GM19463 (cell line): ENCODE results near the gene LRRC39.
"Not testable (repeated sequence)": the region's sequence is repeated elsewhere in the genome, so short reads cannot be mapped to it uniquely, and the experiment has no call there.

Experiments used
- ATAC-seq: cut with Tn5 transposase; IDR thresholded peaks from one replicate; pipeline ENCODE4 v1.9.1; 2021; ENCODE audit warnings: mild to moderate bottlenecking, moderate library complexity; ENCODE audit not compliant: unreplicated experiment

Gene LRRC39

DNA sequence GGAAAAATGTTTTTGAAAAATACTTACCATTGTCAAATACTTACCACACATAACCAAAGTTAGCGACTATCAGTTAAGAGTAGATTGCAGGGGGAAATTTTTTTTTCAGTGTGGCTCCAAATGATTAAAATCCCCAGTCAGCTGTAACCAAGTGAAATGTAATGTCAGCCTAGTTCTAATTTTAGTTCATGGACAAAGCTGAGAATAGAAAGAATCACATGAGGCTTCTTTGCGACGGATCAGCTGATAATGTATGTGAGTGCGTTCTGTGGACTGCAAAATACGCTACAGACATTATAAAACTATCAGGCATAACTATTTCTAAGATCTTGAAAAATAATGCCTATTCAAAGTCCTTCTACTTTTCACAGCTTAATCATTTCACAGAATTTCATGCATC is at the start of gene LRRC39:
Gene LRRC39 (minus strand): TSS at position 166 of the 400 bp plus-strand sequence. CDS start 9,740 bp downstream, outside the sequence.
- ATAC-seq = no peak

DNA sequence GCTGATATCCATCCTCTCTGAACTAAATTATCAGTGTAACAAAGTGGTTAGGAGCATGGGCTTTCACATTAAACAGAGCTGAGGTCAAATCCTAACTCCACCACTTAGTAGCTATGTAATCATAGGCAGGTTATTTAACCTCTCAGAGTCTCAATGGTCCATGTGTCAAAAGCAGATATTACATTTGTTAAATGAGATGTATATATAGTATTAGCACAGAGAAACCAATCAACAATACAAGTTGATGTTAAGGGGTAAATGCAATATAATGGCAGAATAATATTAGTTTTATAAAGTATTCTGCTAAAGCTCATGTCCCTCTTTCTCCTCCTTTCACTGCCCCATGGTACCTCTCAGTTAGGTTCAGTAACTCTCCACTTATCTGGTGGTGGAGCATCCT is 44.4 kb upstream of the LRRC39 start:
- ATAC-seq = no peak

DNA sequence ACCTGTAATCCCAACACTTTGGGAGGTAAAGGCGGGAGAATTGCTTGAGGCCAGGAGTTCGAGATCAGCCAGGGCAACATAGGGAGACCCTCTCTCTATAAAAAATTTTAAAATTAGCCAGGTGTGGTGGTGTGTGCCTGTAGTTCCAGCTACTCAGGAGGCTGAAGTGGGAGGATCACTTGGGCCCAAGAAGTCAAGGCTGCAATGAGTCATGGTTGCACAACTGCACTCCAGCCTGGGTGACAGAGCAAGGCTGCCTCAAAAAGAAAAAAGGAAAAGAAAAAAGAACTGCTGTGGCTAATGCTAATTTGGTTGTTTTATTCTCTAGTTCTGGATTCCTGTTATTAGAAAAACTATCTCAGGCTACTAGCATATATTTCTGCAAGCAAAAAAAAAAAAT is 41.8 kb upstream of the LRRC39 start:
- ATAC-seq = no peak

DNA sequence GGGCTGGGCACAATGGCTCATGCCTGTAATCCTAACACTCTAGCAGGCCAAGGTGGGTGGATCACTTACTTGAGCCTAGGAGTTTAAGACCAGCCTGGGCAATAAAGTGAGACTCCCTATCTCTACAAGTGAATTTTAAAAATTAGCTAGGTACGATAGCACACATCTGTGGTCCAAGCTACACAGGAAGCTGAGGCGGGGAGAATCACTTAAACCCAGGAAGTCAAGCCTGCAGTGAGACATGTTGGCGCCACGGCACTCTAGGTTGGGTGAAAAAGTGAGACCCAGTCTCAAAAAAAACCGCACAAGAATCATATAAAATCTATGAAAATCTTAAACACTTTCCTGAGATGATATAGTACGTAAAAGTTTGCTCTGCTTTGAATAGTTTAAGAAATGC is 41.4 kb upstream of the LRRC39 start:
- ATAC-seq = no peak

DNA sequence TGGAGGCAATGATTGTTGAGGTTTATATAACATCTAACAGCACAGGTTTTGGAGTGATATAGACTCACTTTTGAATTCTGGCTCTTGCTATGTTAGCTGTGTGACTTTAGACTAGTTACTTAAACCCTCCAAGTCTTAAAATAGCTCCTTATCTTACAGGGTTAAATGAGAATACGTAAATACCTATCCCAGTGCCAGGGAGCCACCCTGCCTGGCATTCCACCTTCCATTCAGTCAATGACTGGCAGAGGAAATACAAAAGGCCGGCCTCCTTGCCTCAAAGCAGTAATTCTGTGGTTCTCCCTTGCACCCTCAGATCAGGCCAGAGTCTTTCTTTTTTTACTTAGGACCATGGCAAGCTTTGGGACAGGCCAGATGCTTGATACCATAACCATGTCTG is 39.8 kb upstream of the LRRC39 start:
- ATAC-seq = no peak

DNA sequence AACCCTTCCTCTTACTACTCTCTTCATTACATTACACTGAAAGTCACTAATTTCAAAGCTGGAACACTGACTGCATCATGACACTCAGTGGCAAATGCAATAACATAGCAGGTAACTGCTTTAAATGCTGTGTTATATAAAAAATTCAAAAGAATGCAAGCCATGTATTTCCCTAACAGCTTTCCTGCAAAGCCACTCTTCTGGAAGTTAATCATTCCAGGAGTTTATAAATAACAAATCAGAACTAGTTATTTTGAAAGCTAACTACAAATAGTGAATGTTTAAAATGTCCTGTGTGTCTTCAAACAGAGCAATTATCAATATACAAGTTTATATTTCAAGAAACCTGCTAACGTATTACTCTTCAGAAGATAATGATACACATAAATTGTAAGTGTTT is 37.0 kb upstream of the LRRC39 start:
- ATAC-seq = no peak

DNA sequence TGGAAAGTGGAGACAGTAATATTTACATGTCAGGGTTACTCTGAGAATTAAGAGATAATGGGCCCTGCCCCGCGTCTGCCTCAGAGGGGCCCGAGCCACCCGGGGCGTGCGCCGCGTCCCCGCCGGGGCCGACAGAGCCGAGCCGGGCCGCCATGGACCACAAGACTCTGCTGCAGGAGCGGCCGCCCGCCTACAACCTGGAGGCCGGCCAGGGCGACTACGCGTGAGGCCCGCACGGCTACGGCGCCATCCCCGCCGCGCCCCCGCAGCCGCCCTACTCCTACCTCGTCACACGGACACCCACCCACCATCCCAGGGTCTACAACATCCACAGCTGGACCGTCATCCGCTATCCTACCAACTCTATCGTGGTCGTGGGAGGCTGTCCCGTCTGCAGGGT is 35.1 kb upstream of the LRRC39 start:
- no peak for ATAC-seq

DNA sequence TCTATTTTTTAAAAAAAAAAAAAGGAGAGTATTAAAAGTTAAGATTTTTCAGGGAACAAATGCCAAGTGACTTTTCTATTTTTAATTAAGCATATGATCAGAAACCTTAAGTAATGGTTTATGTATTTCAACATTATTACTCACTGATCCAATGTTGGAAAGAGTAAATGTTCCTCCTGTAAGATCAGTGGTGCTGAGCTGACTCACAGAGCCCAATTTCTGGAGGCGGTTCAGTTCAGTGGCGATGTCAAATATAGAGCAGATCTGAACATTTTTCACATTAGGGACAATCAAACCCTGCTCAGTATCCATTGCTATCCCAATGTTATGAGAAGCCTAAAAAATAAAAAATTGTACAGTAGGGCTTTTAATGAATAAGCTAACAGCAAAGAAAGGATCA is 28.2 kb upstream of the LRRC39 start:
- no peak for ATAC-seq

DNA sequence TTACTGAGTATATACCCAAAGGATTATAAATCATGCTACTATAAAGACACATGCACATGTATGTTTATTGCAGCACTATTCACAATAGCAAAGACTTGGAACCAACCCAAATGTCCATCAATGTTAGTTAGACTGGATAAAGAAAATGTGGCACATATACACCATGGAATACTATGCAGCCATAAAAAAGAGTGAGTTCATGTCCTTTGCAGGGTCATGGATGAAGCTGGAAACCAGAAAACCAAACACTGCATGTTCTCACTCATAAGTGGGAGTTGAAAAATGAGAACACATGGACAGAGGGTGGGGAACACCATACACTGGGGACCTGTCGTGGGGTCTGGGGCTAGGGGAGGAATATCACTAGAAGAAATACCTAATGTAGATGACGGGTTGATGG is 27.5 kb upstream of the LRRC39 start:
- ATAC-seq = not testable (repeated sequence)

DNA sequence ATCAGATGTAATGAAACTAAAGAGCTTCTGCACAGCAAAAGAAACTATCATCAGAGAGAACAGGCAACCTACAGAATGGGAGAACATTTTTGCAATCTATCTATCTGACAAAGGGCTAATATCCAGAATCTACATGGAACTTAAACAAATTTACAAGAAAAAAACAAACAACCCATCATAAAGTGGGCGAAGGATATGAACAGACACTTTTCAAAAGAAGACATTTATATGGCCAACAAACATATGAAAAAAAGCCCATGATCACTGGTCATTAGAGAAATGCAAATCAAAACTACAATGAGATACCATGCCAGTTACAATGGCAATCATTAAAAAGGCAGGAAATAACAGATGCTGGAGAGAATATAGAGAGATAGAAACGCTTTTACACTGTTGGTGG is 27.0 kb upstream of the LRRC39 start:
- ATAC-seq = not testable (repeated sequence)

DNA sequence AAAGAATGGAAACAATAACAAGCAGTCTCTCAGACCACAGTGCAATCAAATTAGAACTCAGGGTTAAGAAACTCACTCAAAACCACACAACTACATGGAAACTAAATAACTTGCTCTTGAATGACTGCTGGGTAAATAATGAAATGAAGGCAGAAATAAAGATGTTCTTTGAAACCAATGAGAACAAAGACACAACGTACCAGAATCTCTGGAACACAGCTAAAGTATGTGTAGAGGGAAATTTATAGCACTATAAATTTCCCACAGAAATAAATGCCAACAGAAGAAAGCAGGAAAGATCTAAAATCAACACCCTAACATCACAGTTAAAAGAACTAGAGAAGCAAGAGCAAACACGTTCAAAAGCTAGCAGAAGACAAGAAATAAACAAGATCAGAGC is 24.6 kb upstream of the LRRC39 start:
- not testable (repeated sequence) for ATAC-seq

DNA sequence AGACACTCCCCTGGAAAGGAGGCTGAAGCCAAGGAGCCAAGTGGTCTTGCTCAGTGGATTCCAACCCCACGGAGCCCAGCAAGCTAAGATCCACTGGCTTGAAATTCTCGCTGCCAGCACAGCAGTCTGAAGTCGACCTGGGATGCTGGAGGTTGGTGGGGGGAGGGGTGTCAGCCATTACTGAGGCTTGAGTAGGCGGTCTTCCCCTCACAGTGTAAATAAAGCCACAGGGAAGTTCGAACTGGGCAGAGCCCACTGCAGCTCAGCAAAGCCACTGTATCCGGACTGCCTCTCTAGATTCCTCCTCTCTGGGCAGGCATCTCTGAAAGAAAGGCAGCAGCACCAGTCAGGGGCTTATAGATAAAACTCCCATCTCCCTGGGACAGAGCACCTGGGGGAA is 22.0 kb upstream of the LRRC39 start:
- ATAC-seq = not testable (repeated sequence)

DNA sequence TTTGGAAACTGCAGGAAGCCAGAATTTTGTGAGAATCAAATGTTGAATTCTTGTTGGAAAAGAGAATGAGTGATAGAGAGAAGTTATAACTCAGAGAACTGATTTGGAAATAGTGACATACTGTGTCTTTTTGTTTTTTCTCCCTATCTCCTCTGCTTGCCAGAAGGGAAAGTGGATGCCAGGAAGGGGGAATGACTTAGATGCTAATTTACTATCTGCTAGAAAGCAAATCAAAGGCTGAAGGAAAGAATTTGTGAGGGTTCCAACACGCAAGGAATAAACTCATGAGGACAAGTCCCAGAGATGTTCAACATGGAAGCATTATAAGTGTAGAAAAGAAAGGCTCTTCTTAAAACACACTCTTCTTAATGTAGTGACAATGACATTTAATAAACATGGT is 20.5 kb upstream of the LRRC39 start:
- no peak for ATAC-seq

DNA sequence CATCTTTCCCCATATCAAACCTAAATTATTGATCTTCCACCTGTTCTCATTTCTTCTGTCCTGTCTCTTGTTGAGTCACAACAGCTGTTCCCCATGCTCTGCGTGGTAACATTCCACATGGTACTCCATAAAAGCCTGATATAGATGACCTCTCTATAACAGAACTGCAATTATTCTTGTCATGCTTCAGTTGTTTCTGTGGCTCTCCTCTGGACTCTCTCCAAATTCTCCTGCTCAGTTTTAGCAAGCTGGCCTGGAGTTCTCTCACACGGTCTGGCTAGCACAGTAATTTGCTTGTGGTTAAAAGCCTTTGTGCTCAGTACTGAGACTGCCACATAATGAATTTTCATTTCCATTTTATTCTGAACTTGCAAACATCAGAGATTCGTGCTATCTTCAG is 10.6 kb upstream of the LRRC39 start:
- ATAC-seq = no peak

DNA sequence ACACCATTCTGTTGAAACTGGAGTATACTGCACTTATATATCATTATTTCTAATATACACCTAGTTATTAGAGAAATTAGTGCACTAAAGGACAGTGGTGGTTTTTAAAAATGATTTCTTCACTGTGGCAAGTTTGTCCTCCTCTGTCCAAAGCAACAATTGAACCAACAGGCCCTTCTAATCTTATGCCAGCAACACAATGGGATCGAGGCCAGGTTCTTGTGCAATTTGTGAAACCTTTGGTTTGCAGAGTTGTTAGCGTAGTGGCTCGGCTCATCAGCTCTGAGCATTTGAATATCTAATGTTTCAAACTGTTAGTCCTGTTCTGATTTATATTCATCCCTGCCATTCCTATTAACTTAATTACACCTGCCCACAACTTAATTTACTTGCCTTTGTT is 9.9 kb upstream of the LRRC39 start:
- no peak for ATAC-seq

DNA sequence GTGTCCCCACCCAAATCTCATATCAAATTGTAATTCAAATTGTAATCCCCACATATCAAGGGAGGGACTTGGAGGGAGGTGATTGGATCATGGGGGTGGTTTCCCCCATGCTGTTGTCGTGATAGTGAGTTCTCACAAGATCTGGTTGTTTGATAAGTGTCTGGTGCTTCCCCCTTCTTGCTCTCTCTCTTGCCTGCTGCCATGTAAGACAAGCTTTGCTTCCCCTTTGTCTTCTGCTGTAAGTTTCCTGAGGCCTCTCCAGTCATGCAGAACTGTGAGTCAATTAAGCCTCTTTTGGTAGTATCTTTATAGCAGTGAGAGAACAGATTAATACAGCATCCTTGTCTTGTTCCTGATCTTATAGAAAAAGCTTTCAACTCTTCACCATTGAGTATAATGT is 6.5 kb upstream of the LRRC39 start:
- peak; percentile 72 for ATAC-seq

DNA sequence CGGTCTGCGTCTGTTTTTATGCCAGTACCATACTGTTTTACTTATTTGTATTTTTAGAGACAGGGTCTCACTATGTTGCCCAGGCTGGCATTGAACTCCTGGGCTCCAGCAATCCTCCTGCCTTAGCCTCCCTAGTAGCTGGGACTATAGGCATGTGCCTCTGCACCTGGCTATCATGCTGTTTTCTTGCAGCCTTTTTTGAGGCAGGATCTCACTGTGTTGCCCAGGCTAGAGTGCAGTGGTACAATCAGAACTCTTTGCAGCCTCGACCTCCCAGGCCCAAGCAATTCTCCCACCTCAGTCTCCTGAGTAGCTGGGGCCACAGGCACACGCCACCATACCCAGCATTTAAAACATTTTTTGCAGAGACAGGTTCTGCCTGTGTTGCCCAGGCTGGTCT is 5.3 kb upstream of the LRRC39 start:
- ATAC-seq = no peak

DNA sequence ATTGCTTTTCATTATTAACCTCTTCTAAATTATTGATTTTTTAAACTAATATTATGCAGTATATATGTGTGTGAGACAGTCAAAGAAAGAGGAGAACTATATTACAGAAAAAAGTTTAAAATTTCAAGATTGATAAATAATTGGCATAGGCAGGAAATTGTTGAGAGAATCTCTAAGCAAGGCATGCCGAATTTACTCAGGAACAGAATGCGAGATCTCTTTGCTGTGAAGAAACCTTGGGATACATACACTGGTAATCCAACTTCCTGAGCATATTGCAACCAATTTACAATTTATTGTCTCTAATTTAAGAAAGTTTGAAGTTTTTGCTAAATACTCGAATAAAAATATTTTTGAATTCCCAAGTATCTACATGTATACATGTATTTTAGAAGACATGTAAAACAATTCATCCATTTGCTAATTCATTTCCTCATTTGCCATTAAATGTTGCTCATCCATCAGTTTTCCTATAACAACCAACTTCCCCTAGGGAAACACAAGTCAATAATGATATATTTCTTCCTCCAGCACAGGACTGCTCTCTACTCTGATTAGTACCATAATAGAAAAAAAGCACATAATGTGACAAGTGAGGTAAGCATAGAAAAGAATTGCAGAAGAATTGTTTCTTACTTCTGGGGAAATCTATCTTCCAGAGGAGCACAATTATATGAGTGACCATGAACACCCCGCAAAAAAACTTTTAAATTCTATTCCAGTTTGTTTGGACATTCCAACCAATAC is 588 bp downstream of the LRRC39 start:
- no peak for ATAC-seq

DNA sequence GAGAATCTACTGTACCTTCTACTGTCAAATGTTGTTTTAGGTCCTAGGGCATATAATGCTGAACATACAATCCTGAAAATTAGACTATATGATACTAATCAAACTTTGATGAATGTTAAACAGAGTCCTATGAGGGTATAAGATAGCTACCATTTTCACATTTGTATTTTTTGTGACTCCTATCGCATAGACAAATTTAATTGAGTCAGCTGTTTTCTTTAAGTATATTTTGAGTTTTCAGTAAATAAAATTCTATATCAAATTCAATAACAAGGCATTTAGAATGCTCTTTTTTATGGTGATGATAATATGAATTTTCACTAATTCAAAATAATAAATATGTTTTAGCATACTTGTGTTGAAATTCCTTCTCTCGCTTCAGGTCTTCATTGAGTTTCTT is 10.0 kb downstream of the LRRC39 start:
- ATAC-seq = no peak

DNA sequence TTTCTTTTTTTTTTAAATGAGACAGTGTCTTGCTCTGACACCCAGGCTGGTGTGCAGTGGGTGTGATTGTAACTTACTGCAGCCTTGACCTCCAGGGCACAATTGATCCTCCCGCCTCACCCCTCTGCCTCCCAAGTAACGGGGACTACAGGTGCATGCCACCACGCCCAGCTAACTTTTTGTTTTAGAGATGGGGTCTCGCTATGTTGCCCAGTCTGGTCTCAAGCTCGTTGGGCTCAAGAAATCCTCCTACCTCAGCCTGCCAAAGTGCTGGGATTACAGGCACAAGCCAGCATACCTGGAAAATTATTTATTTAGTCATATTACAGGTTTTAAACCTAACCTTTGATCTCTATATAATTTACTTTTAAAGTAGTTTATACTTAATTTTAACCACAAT is 13.4 kb downstream of the LRRC39 start:
- no peak for ATAC-seq

DNA sequence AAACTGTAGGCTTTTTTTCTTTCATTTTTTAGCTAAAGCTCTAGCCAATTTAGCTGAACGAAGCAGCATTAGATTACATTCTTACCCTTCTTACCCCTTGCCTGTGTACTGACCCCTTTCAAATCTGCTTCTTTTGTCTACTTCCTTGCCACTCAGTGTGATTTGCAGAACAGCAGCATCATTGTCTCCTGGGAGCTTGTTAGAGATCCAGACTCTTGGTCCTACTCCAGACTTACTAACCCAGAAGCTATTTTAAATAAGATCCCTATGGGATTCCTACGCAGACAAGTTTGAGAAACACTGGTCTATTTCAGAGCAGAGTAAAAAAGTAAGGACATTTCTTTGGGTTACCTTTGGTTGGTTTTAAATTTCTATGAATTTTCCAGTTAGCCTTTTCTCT is 13.8 kb downstream of the LRRC39 start:
- ATAC-seq = no peak

DNA sequence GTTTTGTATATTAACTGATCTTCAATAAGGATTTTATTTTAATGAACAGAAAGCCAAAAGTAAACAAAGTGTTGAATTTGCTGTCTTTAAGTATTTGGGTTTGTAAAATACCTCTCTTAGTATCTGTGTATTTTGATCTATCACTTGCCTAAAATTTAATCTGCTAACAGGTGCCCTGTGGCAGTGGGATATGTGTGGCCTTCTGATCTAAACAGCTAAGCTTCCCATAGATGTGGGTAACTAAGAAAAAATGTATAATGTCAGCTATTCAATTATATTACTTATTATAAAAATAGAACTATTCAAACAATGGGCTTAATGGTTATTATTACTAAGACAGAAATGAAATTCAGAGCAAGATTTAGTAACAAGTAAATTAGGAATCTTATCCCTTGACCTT is 15.2 kb downstream of the LRRC39 start:
- ATAC-seq = no peak

DNA sequence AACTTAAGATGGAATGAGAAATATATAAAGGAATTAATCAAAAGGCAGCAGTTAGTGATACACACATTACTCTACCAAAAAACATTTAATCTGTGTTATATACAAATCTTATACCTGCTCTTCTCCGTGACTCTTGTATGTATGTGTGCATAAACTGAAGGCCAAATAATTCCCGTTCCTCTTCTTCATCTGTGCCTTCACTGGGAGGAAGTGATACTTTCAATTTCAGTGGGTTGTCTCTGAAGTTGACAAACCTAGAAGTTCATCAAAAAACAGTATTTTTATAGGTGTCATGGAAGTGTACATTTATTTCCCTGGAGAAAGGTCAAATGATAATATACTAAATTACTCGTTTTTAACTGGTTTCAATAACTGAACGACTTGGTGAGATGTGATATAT is 25.8 kb downstream of the LRRC39 start:
- peak; percentile 94 for ATAC-seq
